HFFc6 (cell line): ENCODE data around the gene MLLT3. TPM values are rescaled to one million over a fixed set of nuclear protein-coding genes. Genes with fewer than 3 reads are reported as not detected.

ENCODE experiments used
- DNase-seq: peaks from one replicate; pipeline ENCODE4 v3.0.0-alpha.2; 2018
- H3K27ac Mint-ChIP-seq: 2 replicates; pipeline ENCODE4 v1.8.0; 2020; ENCODE audit warnings: mild to moderate bottlenecking, mixed read lengths
- H3K27me3 Mint-ChIP-seq: 2 replicates; pipeline ENCODE4 v1.8.0; 2021; ENCODE audit warnings: mild to moderate bottlenecking, moderate library complexity, mixed read lengths; ENCODE audit not compliant: insufficient read depth
- H3K36me3 Mint-ChIP-seq: 2 replicates; pipeline ENCODE4 v1.8.0; 2021; ENCODE audit warnings: low read depth, mixed read lengths
- H3K4me1 Mint-ChIP-seq: 2 replicates; pipeline ENCODE4 v1.8.0; 2020; ENCODE audit warnings: low read depth, mixed read lengths
- H3K4me3 Mint-ChIP-seq: 2 replicates; pipeline ENCODE4 v1.8.0; 2020; ENCODE audit warnings: mild to moderate bottlenecking, moderate library complexity, mixed read lengths
- H3K9me3 Mint-ChIP-seq: 2 replicates; pipeline ENCODE4 v1.8.0; 2020; ENCODE audit warnings: mild to moderate bottlenecking, mixed read lengths
- CTCF ChIP-seq: fragments of 200-600 bp; sonication (generic); IDR thresholded peaks from 2 replicates; pipeline ENCODE4 v1.5.0; 2021; ENCODE audit warnings: antibody characterized with exemption, mild to moderate bottlenecking
- total RNA-seq, 6 experiments: library from RNA; stranded (reverse); fragmentation: NEBNext Ultra II Directional; extraction: Animal tissue kit (Norgen Biotek cat#: 25700); gene quantifications; 2 replicates in 1 of 6; 3 replicates in 5 of 6; pipeline ENCODE4 v1.2.3, GENCODE V29; 2021

MLLT3 gene
- total RNA-seq, 6 experiments from 2014 or later: 23.1 to 27.5 (median 24.7) TPM

- no peak for DNase-seq
- no peaks in the 10 kb centered on the region for H3K36me3 Mint-ChIP-seq
- H3K4me1 Mint-ChIP-seq: peaks cover 18% of the 10 kb centered on the region
- H3K27me3 Mint-ChIP-seq: no peaks in the 10 kb centered on the region
- no peak for TF ChIP-seq CTCF
- no peak overlapping the region for H3K27ac Mint-ChIP-seq
- no peak overlapping the region for H3K4me3 Mint-ChIP-seq
- no peaks in the 10 kb centered on the region for H3K9me3 Mint-ChIP-seq
These were observed 260.4 kb downstream of the MLLT3 start for GRCh38 chr9:20361656-20362570.

GRCh38 chr9:20361229-20361628, 261.1 kb downstream of the MLLT3 start:
- no peak for TF ChIP-seq CTCF
- no peak overlapping the region for H3K4me3 Mint-ChIP-seq
- H3K9me3 Mint-ChIP-seq: no peaks in the 10 kb centered on the region
- no peak for DNase-seq
- no peaks in the 10 kb centered on the region; the same call in 1 of the 2 replicates for H3K27me3 Mint-ChIP-seq
- no peaks in the 10 kb centered on the region for H3K36me3 Mint-ChIP-seq
- H3K4me1 Mint-ChIP-seq: peaks cover 25% of the 10 kb centered on the region
- H3K27ac Mint-ChIP-seq: no peak overlapping the region

DNA sequence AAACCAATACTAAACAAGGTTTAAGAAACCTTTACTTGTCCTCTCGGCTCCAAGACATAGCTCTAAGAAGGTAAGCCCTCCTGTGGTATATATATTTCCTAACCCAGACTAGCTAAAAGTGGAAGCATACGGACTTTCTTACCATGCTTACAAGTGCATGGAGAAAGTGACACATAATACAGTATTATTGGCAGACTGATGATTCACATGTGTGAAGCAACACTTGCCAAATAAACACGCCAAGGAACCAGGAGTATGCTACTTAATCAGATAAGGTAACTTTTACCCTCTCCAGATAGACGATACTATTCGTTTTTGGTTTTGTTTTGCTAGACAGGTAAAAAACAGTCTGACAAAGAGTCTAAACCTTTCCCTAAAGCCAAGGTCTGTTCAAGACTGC, 264.1 kb downstream of the MLLT3 start:
- DNase-seq: peak; percentile 56
- H3K27me3 Mint-ChIP-seq: no peaks in the 10 kb centered on the region; the same call in 1 of the 2 replicates
- peaks cover 55% of the 10 kb centered on the region for H3K4me1 Mint-ChIP-seq
- TF ChIP-seq CTCF: no peak
- no peaks in the 10 kb centered on the region for H3K9me3 Mint-ChIP-seq
- H3K36me3 Mint-ChIP-seq: no peaks in the 10 kb centered on the region
- no peak overlapping the region; the same call in 1 of the 2 replicates for H3K4me3 Mint-ChIP-seq
- H3K27ac Mint-ChIP-seq: no peak overlapping the region

DNA sequence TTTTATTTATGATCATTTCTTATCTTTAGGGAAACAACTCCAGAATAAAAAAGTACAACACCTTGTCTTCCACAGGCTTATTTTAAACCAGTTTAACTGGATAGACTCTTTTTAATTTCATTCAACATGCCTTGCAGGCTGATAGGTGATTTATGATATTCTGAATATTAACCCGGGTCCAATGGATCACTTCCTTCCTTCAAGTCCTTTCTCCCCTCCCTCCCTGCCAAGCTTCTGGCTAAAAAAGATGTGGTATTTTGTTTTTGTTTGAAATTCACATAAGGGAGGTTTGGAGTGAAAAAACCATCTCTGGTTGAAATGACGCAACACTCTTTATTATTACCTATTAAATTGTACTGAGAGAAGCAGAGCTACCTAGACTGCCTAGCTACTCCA, 265.3 kb downstream of the MLLT3 start:
- H3K27me3 Mint-ChIP-seq: no peaks in the 10 kb centered on the region; the same call in 1 of the 2 replicates
- H3K4me1 Mint-ChIP-seq: peaks cover 67% of the 10 kb centered on the region
- no peaks in the 10 kb centered on the region for H3K9me3 Mint-ChIP-seq
- H3K36me3 Mint-ChIP-seq: peaks cover 3% of the 10 kb centered on the region; the same call in 1 of the 2 replicates
- peak overlapping the region; percentile 90 for H3K27ac Mint-ChIP-seq
- peak overlapping the region; percentile 83 for H3K4me3 Mint-ChIP-seq
- no peak for TF ChIP-seq CTCF
- no peak for DNase-seq

GRCh38 chr9:20356403-20357036, 265.8 kb downstream of the MLLT3 start:
- DNase-seq: peak; percentile 80
- Mint-ChIP-seq H3K27me3 (no peaks in the 10 kb centered on the region; the same call in 1 of the 2 replicates), H3K9me3 (no peaks in the 10 kb centered on the region), H3K4me1 (peaks cover 72% of the 10 kb centered on the region), H3K27ac (peak overlapping the region; percentile 90), H3K4me3 (peak overlapping the region; percentile 83), H3K36me3 (peaks cover 8% of the 10 kb centered on the region; the same call in 1 of the 2 replicates)
- TF ChIP-seq CTCF: peak; percentile 80
